Measurements from ENCODE around the gene MORN1.
"Not testable (repeated sequence)": the region's sequence is repeated elsewhere in the genome, so short reads cannot be mapped to it uniquely, and the experiment has no call there.

The MORN1 gene

DNA sequence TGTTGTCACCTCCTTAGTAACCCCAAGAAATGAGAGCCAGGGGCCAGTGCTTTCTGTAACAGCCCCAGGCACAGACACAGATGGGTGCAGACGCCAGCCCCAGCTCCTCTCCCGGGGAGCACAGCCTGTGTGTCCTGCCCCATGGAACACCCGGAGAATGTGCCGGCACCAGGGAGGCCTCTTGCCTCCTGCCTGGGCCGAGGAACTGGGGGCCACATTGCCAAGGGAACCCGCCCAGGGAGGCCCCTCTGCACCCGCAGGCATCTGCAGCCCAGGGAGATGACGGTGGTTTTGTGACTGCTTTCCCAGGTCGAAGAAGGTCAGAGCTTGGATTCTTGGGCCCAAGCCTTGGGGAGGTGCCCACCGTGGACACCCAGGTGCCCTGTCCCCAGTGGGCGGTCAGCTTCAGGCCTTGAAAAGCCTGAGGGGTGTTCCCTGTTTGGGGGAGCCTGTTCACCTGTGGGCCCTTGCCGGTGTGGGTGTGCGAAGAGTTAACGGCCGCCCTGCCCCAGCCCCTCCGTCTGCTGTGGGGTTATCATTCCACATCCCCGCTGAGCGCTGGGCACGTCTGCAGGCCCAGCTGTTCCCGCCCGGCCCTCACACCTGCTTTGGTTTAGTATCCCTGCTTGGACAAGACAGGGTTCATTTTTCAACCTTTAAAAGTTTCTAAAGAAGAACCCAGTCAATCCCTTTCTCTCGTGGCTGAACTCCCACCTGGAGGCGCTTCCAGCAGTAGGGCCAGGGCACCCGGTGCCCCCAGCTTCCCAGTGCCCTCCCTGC is 62.5 kb downstream of the MORN1 start:
- TF ChIP-seq, protein P1, sequence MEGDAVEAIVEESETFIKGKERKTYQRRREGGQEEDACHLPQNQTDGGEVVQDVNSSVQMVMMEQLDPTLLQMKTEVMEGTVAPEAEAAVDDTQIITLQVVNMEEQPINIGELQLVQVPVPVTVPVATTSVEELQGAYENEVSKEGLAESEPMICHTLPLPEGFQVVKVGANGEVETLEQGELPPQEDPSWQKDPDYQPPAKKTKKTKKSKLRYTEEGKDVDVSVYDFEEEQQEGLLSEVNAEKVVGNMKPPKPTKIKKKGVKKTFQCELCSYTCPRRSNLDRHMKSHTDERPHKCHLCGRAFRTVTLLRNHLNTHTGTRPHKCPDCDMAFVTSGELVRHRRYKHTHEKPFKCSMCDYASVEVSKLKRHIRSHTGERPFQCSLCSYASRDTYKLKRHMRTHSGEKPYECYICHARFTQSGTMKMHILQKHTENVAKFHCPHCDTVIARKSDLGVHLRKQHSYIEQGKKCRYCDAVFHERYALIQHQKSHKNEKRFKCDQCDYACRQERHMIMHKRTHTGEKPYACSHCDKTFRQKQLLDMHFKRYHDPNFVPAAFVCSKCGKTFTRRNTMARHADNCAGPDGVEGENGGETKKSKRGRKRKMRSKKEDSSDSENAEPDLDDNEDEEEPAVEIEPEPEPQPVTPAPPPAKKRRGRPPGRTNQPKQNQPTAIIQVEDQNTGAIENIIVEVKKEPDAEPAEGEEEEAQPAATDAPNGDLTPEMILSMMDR (IDR thresholded peaks at IDR 0.05; ENCODE audit: insufficient read depth, low read length, missing control alignments), result no peak
- POLR2A ChIA-PET, result no interaction called here
- CTCF ChIA-PET, result no interaction called here
- H3K4me3 ChIP-seq (ENCODE audit: low read depth, low read length), result no peak overlapping the region
- no peak for DNase-seq (ENCODE audit: low read depth, low spot score)

GRCh38 chr1:2327841-2328240 is 63.5 kb downstream of the MORN1 start:
- H3K4me3 ChIP-seq (ENCODE audit: low read depth, low read length), result no peak overlapping the region
- TF ChIP-seq, protein P1 (IDR thresholded peaks at IDR 0.05; ENCODE audit: insufficient read depth, low read length, missing control alignments), result no peak
- DNase-seq (ENCODE audit: low read depth, low spot score), result no peak
- CTCF ChIA-PET, result no interaction called here
- POLR2A ChIA-PET, result no interaction called here

GRCh38 chr1:2327162-2327561 is 64.2 kb downstream of the MORN1 start:
- CTCF ChIA-PET; DNase-seq (ENCODE audit: low read depth, low spot score); H3K4me3 ChIP-seq (ENCODE audit: low read depth, low read length); POLR2A ChIA-PET: not testable (repeated sequence)

DNA sequence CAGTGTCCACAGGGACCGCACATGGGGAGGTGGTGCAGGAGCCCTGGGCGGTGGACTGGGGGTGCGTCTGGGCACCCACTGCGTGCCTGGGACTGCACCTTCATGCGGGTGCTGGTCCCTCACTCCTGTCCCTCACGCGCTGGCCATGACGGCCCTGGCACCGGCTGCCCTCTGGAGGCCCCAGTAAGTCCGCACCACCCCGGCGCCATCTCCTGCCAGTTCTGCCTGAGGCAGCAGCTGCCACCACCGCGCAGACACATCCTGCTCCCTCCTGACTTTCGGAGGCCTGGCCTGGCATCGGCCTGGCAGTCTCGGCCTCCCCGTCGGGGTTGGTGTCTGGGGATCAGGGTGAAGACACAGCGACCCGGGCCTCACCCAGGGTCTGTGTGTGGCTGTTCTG is 64.8 kb downstream of the MORN1 start:
- TF ChIP-seq, protein P1 (IDR thresholded peaks at IDR 0.05; ENCODE audit: insufficient read depth, low read length, missing control alignments), result no peak
- ChIA-PET CTCF (interaction anchor here (1.3 to 1.6 kb wide), 2 partner anchors 12 to 15 kb away, joined by 4 read pairs; no protein-coding TSS in a partner anchor), POLR2A (no interaction called here)
- no peak for DNase-seq (ENCODE audit: low read depth, low spot score)
- H3K4me3 ChIP-seq (ENCODE audit: low read depth, low read length), result no peak overlapping the region

DNA sequence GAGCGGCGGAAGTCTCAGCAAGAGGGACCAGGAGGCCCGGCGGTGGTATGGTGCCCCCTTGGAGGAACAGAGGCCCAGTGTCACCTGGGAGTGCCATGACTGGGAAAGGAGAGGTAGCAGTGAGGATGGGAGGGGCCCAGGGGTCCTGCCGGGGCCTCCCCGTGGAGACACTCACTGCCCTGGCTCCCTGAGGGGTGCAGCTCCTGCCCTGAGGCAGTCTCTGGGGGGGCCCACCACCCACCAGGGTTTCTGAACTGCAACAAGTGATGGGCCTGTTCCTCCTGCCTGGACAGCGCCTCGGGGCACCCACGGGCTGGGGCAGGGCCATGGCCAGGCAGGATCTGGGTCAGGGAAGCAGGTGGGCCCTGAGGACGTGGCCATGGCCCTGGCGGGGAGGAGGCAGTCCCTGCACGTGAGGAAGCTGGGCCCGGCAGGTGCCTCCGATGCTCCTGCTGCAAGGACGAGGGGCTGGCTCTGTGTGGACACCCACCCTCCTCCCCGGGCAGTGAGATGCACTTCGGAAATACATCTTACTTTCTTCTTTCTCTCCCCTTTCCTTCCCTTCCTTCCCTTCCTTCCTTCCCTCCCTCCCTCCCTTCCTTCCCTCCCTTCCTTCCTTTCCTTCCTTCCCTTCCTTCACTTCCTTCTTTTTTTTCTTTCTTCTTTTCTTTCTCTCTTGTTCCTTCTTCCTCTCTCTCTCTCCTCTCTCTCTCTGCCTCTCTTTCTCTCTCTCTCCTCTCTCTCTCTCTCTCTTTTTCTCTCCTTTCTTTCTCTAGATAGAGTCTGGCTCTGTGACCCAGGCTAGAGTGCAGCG is 66.6 kb downstream of the MORN1 start:
- POLR2A ChIA-PET, result no interaction called here
- TF ChIP-seq, protein P1 (IDR thresholded peaks at IDR 0.05; ENCODE audit: insufficient read depth, low read length, missing control alignments), result no peak
- DNase-seq (ENCODE audit: low read depth, low spot score), result no peak
- CTCF ChIA-PET, result interaction anchor here (1.3 to 1.6 kb wide), 3 partner anchors 10 to 13 kb away, joined by 4 to 9 read pairs (median 4); no protein-coding TSS in a partner anchor
- H3K4me3 ChIP-seq (ENCODE audit: low read depth, low read length), result no peak overlapping the region

DNA sequence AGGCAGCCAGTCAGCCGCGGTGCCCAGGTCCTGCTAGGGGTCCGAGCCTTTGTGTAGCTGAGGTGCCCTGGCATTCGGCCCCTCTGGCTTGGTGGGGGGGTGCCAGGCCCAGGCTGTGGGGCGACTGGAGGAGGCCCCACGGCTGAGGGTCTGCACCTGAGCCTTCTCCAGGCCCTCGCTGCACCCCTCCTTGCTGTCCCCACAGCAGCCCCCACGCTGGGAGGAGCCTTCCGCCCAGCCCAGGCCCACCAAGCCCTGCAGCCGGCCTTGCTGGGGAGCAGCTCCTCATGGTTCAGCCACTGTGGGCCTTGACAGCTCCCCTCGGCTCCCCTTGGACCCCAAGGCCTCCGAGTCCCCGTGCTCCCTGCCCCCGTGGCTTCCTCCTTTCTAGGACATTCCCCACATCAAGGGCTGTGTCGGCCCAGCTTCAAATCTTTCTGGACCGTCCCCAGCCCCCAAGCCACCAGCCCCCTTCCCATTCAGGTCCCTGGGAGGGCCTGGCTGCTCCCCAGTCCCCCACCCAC is 67.8 kb downstream of the MORN1 start:
- no peak for DNase-seq (ENCODE audit: low read depth, low spot score)
- no peak overlapping the region for H3K4me3 ChIP-seq (ENCODE audit: low read depth, low read length)
- POLR2A ChIA-PET, result no interaction called here
- CTCF ChIA-PET, result interaction anchor here (1.6 kb wide), 1 partner anchor 8 kb away, joined by 9 read pairs; no protein-coding TSS in a partner anchor
- TF ChIP-seq, protein P1 (IDR thresholded peaks at IDR 0.05; ENCODE audit: insufficient read depth, low read length, missing control alignments), result no peak

All from AG04449 (cell line).